Caco-2 (cell line): ENCODE data around the gene NRP2. TPM values are rescaled to one million over a fixed set of nuclear protein-coding genes. Genes with fewer than 3 reads are reported as not detected.

Source experiments
- BruUV-seq: library from RNA; stranded (reverse); fragments of 400-500 nt; replicated peaks from 2 replicates; lab custom pipeline; 2021; lab: Mats Ljungman, UMichigan
- CTCF ChIA-PET: fragments of 300-600 bp; sonication (Branson Sonifier 250); formaldehyde crosslinking; loops from one replicate; lab custom pipeline; 2022; ENCODE audit warnings: antibody characterized with exemption; lab: Charles Lee
- POLR2A ChIA-PET: fragments of 300-600 bp; sonication (Branson Sonifier 250); formaldehyde crosslinking; loops from one replicate; lab custom pipeline; 2022; ENCODE audit warnings: antibody characterized with exemption; lab: Charles Lee
- DNase-seq, 2 experiments: peaks; one replicate each; pipeline versions ENCODE4 v3.0.0 to v3.0.0-alpha.2; 2020 to 2022
- H3K27me3 ChIP-seq: replicated peaks from 2 replicates; pipeline ENCODE4 v1.6.0; 2011; ENCODE audit warnings: low read length; ENCODE audit not compliant: control insufficient read depth, insufficient read depth
- H3K36me3 ChIP-seq: 2 replicates; pipeline ENCODE4 v1.5.1; 2011; ENCODE audit warnings: low read length; ENCODE audit not compliant: control insufficient read depth, insufficient read depth
- H3K4me1 ChIP-seq: fragments of 250-450 bp; sonication (Bioruptor Pico); 2 replicates; pipeline ENCODE4 v1.5.1; 2020; ENCODE audit warnings: mild to moderate bottlenecking
- H3K4me3 ChIP-seq: 2 replicates; pipeline ENCODE4 v1.5.1; 2011; ENCODE audit warnings: low read depth, mild to moderate bottlenecking, control low read depth, low read length
- H3K9me3 ChIP-seq: fragments of 250-450 bp; sonication (Bioruptor Pico); 2 replicates; pipeline ENCODE4 v1.5.1; 2020; ENCODE audit warnings: mild to moderate bottlenecking, moderate library complexity
- H3K27ac Mint-ChIP-seq: one replicate; pipeline ENCODE4 v1.8.0; 2022; ENCODE audit warnings: mixed read lengths; ENCODE audit not compliant: unreplicated experiment
- H3K27me3 Mint-ChIP-seq: one replicate; pipeline ENCODE4 v1.8.0; 2022; ENCODE audit warnings: mixed read lengths; ENCODE audit not compliant: insufficient read depth, unreplicated experiment
- H3K36me3 Mint-ChIP-seq: one replicate; pipeline ENCODE4 v1.8.0; 2022; ENCODE audit warnings: mild to moderate bottlenecking, mixed read lengths; ENCODE audit not compliant: insufficient read depth, unreplicated experiment
- H3K4me1 Mint-ChIP-seq: one replicate; pipeline ENCODE4 v1.8.0; 2022; ENCODE audit warnings: low read depth, mixed read lengths; ENCODE audit not compliant: unreplicated experiment
- H3K4me3 Mint-ChIP-seq: one replicate; pipeline ENCODE4 v1.8.0; 2022; ENCODE audit warnings: mild to moderate bottlenecking, moderate library complexity, mixed read lengths; ENCODE audit not compliant: unreplicated experiment
- H3K9me3 Mint-ChIP-seq: one replicate; pipeline ENCODE4 v1.8.0; 2022; ENCODE audit warnings: mixed read lengths; ENCODE audit not compliant: unreplicated experiment
- intact Hi-C: fragments of 100-400 bp; cut with micrococcal nuclease; formaldehyde crosslinking; loops from one replicate; pipeline ENCODE4 v1.10.0; 2022; ENCODE audit not compliant: unreplicated experiment
- total RNA-seq: library from RNA; stranded (reverse); gene quantifications from 2 replicates; pipeline ENCODE4 v1.2.3, GENCODE V29; 2022
- TF ChIP-seq, protein P1 (sequence below), 2 experiments: fragments of 200-600 bp in 1 of 2; IDR thresholded peaks; 1 replicate in 1 of 2; 2 replicates in 1 of 2; pipeline versions ENCODE4 v1.5.1 to v1.8.0; 2011 to 2022; ENCODE audit warnings: antibody characterized with exemption in 1 of 2, control low read depth in 1 of 2, inconsistent platforms in 1 of 2, low read depth in 1 of 2, low read length in 1 of 2, mild to moderate bottlenecking in 1 of 2, moderate library complexity in 1 of 2; ENCODE audit not compliant: insufficient read depth in 1 of 2, severe bottlenecking in 1 of 2, unreplicated experiment in 1 of 2

Gene NRP2
- total RNA-seq, 1 experiment from 2014 or later: 96.9 TPM

DNA sequence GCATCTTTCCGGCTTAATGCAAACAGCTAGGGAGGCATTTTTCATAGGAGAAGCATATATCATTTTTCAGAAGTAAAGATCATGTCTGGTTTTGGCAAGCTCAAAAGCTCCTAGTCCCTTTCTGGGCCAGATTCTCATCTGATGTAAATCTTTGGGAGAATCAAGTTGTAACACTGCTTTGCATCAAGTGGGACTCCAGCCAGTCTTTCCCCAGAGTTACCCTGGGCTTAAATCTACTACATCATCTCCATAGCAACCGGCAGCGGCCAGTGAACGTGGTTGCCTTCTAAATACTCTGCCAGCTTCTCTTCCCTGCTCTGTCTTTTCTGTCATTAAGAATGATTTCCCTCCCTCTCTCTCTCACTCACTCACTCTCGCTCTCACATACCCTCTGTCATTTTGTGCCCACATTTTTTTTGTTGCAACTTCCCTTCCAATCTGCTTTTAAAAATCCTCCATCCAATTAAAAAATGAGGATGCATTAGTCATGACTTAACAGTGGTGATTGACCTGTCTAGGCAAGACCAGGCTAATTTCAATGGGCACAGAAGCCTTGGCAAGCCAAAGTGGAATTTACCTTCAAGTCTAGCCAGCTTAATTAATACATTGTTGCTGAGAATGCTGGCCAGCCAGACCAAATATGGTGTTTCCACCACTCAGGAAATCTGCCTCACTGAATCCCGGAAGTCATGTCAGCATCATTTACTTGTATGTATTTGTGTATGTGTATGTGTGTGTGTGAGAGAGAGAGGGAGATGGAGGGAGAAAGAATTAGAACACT, 93.0 kb downstream of the NRP2 start:
- peaks cover 12% of the 10 kb centered on the region for H3K4me1 Mint-ChIP-seq
- H3K9me3 Mint-ChIP-seq: no peaks in the 10 kb centered on the region
- H3K4me3 ChIP-seq: no peak overlapping the region
- ChIA-PET CTCF (interaction anchor here (0.8 to 2.9 kb wide), 3 partner anchors 65 to 150 kb away, joined by 3 to 12 read pairs (median 3); no protein-coding TSS in a partner anchor), POLR2A (no interaction called here)
- no peaks in the 10 kb centered on the region for H3K27me3 ChIP-seq
- TF ChIP-seq, protein P1, sequence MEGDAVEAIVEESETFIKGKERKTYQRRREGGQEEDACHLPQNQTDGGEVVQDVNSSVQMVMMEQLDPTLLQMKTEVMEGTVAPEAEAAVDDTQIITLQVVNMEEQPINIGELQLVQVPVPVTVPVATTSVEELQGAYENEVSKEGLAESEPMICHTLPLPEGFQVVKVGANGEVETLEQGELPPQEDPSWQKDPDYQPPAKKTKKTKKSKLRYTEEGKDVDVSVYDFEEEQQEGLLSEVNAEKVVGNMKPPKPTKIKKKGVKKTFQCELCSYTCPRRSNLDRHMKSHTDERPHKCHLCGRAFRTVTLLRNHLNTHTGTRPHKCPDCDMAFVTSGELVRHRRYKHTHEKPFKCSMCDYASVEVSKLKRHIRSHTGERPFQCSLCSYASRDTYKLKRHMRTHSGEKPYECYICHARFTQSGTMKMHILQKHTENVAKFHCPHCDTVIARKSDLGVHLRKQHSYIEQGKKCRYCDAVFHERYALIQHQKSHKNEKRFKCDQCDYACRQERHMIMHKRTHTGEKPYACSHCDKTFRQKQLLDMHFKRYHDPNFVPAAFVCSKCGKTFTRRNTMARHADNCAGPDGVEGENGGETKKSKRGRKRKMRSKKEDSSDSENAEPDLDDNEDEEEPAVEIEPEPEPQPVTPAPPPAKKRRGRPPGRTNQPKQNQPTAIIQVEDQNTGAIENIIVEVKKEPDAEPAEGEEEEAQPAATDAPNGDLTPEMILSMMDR (IDR thresholded peaks at IDR 0.05; ENCODE audit: insufficient read depth in 1 of 2, low read depth in 1 of 2, low read length in 1 of 2, severe bottlenecking in 1 of 2, unreplicated experiment in 1 of 2): no peak
- H3K9me3 ChIP-seq: no peaks in the 10 kb centered on the region
- no peaks in the 10 kb centered on the region for H3K36me3 ChIP-seq
- H3K4me3 Mint-ChIP-seq: no peak overlapping the region
- no peaks in the 10 kb centered on the region for H3K27me3 Mint-ChIP-seq
- no peak overlapping the region for H3K27ac Mint-ChIP-seq
- no TSS peak for BruUV-seq
- H3K4me1 ChIP-seq: peaks cover 20% of the 10 kb centered on the region
- DNase-seq: no peak
- H3K36me3 Mint-ChIP-seq: peaks cover 10% of the 10 kb centered on the region
- intact Hi-C loops: no loop called here

DNA sequence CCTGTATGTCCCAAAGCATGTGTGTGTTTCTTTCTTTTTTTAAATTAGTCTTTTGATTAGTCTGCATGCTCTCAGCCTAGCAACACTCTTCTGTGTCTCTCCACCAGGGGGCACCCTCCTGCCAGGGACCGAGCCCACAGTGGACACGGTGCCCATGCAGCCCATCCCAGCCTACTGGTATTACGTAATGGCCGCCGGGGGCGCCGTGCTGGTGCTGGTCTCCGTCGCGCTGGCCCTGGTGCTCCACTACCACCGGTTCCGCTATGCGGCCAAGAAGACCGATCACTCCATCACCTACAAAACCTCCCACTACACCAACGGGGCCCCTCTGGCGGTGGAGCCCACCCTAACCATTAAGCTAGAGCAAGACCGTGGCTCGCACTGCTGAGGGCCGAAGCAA, 93.8 kb downstream of the NRP2 start:
- ChIA-PET CTCF (interaction anchor here (2.9 kb wide), 1 partner anchor 150 kb away, joined by 12 read pairs; no protein-coding TSS in a partner anchor), POLR2A (no interaction called here)
- H3K9me3 ChIP-seq: no peaks in the 10 kb centered on the region
- no peaks in the 10 kb centered on the region for H3K9me3 Mint-ChIP-seq
- peaks cover 4% of the 10 kb centered on the region for H3K4me1 Mint-ChIP-seq
- intact Hi-C loops: loop anchor here (2.0 kb wide), 1 partner anchor 173 kb away; no protein-coding TSS in a partner anchor
- H3K27me3 ChIP-seq: no peaks in the 10 kb centered on the region
- H3K4me1 ChIP-seq: peaks cover 12% of the 10 kb centered on the region
- H3K4me3 ChIP-seq: no peak overlapping the region
- no peaks in the 10 kb centered on the region for H3K36me3 ChIP-seq
- H3K27me3 Mint-ChIP-seq: no peaks in the 10 kb centered on the region
- peaks cover 10% of the 10 kb centered on the region for H3K36me3 Mint-ChIP-seq
- no peak overlapping the region for H3K4me3 Mint-ChIP-seq
- TF ChIP-seq, protein P1 (IDR thresholded peaks at IDR 0.05; ENCODE audit: insufficient read depth in 1 of 2, low read depth in 1 of 2, low read length in 1 of 2, severe bottlenecking in 1 of 2, unreplicated experiment in 1 of 2): peak; percentile 68 to 80
- BruUV-seq: no TSS peak
- H3K27ac Mint-ChIP-seq: no peak overlapping the region
- DNase-seq: peak; percentile 71 to 74

DNA sequence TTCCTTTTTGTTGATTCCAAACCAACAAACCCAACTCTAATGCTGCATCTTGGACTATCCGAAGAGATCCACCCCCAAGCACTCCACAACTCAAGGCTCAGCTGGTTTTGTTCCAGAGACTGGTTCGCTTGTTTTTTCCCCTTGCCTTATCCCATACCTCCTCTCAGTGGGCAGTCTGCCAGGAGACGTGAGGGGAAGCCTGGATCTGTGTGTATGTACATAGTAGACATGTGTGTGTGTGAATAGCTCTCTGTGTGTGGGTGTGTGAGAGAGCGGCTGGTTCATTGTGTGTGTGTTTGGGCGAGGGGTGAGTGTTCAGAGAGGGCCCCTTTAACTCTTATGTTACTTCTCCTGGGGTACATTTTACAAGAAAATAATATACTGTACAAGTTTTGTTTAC, 94.4 kb downstream of the NRP2 start:
- intact Hi-C loops: loop anchor here (2.0 kb wide), 1 partner anchor 172 kb away; no protein-coding TSS in a partner anchor

More for the DNA sequence above, 94.4 kb downstream of the NRP2 start:
- Histone ChIP-seq H3K4me1 (peaks cover 6% of the 10 kb centered on the region), H3K9me3 (no peaks in the 10 kb centered on the region), H3K27me3 (no peaks in the 10 kb centered on the region), H3K36me3 (no peaks in the 10 kb centered on the region), H3K4me3 (no peak overlapping the region)
- no peaks in the 10 kb centered on the region for H3K9me3 Mint-ChIP-seq
- no peak overlapping the region for H3K27ac Mint-ChIP-seq
- H3K27me3 Mint-ChIP-seq: no peaks in the 10 kb centered on the region
- no peak for DNase-seq
- ChIA-PET POLR2A (no interaction called here), CTCF (interaction anchor here (2.9 kb wide), 1 partner anchor 149 kb away, joined by 12 read pairs; no protein-coding TSS in a partner anchor)
- H3K4me3 Mint-ChIP-seq: no peak overlapping the region
- TF ChIP-seq, protein P1 (IDR thresholded peaks at IDR 0.05; ENCODE audit: insufficient read depth in 1 of 2, low read depth in 1 of 2, low read length in 1 of 2, severe bottlenecking in 1 of 2, unreplicated experiment in 1 of 2): no peak
- no TSS peak for BruUV-seq
- no peaks in the 10 kb centered on the region for H3K4me1 Mint-ChIP-seq
- H3K36me3 Mint-ChIP-seq: peaks cover 10% of the 10 kb centered on the region
